CD14-positive monocyte (primary cell): ENCODE results near the gene RLN3. TPM values are rescaled to one million over a fixed set of nuclear protein-coding genes. Genes with fewer than 3 reads are reported as not detected.

ENCODE experiments used
- DNase-seq, 3 donors: peaks; one replicate each; pipeline ENCODE4 v3.0.0-alpha.2; 2011 to 2022
- H2AFZ ChIP-seq: 2 replicates; pipeline ENCODE4 v1.6.0; 2012; ENCODE audit warnings: mild to moderate bottlenecking, low read depth, low read length, inconsistent platforms; ENCODE audit not compliant: insufficient read depth, poor library complexity, severe bottlenecking
- H3K27ac ChIP-seq, 2 donors: 1 replicate in 1 of 2; 2 replicates in 1 of 2; pipeline ENCODE4 v1.5.1; 2012 to 2013; ENCODE audit warnings: low read length in 2 of 2, control low read depth in 1 of 2, inconsistent platforms in 1 of 2, low read depth in 1 of 2, mild to moderate bottlenecking in 1 of 2
- H3K27me3 ChIP-seq, 2 donors: one replicate each; pipeline versions ENCODE4 v1.6.0 to v1.6.1; 2011 to 2013; ENCODE audit warnings: low read length in 2 of 2; ENCODE audit not compliant: control insufficient read depth in 2 of 2, insufficient read depth in 2 of 2
- H3K36me3 ChIP-seq, 2 donors: replicated peaks in 1 of 2; 1 replicate in 1 of 2; 2 replicates in 1 of 2; pipeline versions ENCODE4 v1.5.1 to v1.6.1; 2012 to 2013; ENCODE audit warnings: low read length in 2 of 2, control low read depth in 1 of 2, inconsistent platforms in 1 of 2, mild to moderate bottlenecking in 1 of 2; ENCODE audit not compliant: insufficient read depth in 2 of 2, control insufficient read depth in 1 of 2
- H3K4me1 ChIP-seq, 2 donors: 1 replicate in 1 of 2; 2 replicates in 1 of 2; pipeline versions ENCODE4 v1.5.1 to v1.6.1; 2012 to 2013; ENCODE audit warnings: low read length in 2 of 2, control low read depth in 1 of 2, inconsistent platforms in 1 of 2, mild to moderate bottlenecking in 1 of 2, moderate library complexity in 1 of 2; ENCODE audit not compliant: insufficient read depth in 2 of 2, control insufficient read depth in 1 of 2
- H3K4me2 ChIP-seq: replicated peaks from 2 replicates; pipeline ENCODE3; 2012; ENCODE audit warnings: low read length, moderate library complexity, mild to moderate bottlenecking; ENCODE audit not compliant: poor library complexity, severe bottlenecking; ENCODE audit errors: extremely low read depth
- H3K4me3 ChIP-seq, 3 experiments: fragments of 200-600 bp in 1 of 3; sonication (generic) in 1 of 3; replicated peaks in 1 of 3; 1 replicate in 2 of 3; 2 replicates in 1 of 3; pipeline ENCODE4 v1.5.1; 2011 to 2013; ENCODE audit warnings: low read length in 3 of 3, mild to moderate bottlenecking in 3 of 3, control low read depth in 2 of 3, low read depth in 2 of 3, inconsistent platforms in 1 of 3, moderate library complexity in 1 of 3
- H3K79me2 ChIP-seq: 2 replicates; pipeline ENCODE4 v1.6.0; 2012; ENCODE audit warnings: mild to moderate bottlenecking, control low read depth, inconsistent platforms, low read length, moderate library complexity; ENCODE audit not compliant: insufficient read depth
- H3K9ac ChIP-seq: 2 replicates; pipeline ENCODE4 v1.6.0; 2017; ENCODE audit warnings: low read length, mild to moderate bottlenecking; ENCODE audit not compliant: insufficient read depth, poor library complexity, severe bottlenecking
- H3K9me3 ChIP-seq, 2 donors: replicated peaks in 1 of 2; 1 replicate in 1 of 2; 2 replicates in 1 of 2; pipeline versions ENCODE4 v1.5.1 to v1.6.1; 2012 to 2013; ENCODE audit warnings: low read length in 2 of 2, control low read depth in 1 of 2; ENCODE audit not compliant: control insufficient read depth in 1 of 2, insufficient read depth in 1 of 2
- H4K20me1 ChIP-seq: 2 replicates; pipeline ENCODE4 v1.6.0; 2012; ENCODE audit warnings: mild to moderate bottlenecking, low read length, control low read depth, moderate library complexity; ENCODE audit not compliant: insufficient read depth
- H3K27ac Mint-ChIP-seq, 7 donors: one replicate each; pipeline ENCODE4 v1.8.0; 2020; ENCODE audit warnings: mild to moderate bottlenecking in 7 of 7, mixed read lengths in 7 of 7, moderate library complexity in 6 of 7, inconsistent platforms in 2 of 7
- H3K27me3 Mint-ChIP-seq, 3 donors: one replicate each; pipeline ENCODE4 v1.8.0; 2021 to 2022; ENCODE audit warnings: low read depth in 3 of 3, mild to moderate bottlenecking in 3 of 3, mixed read lengths in 3 of 3, moderate library complexity in 3 of 3, inconsistent platforms in 1 of 3
- H3K36me3 Mint-ChIP-seq, 2 donors: one replicate each; pipeline ENCODE4 v1.8.0; 2020; ENCODE audit warnings: mixed read lengths in 2 of 2, inconsistent platforms in 1 of 2, mild to moderate bottlenecking in 1 of 2
- H3K4me1 Mint-ChIP-seq: one replicate; pipeline ENCODE4 v1.8.0; 2020; ENCODE audit warnings: mild to moderate bottlenecking, mixed read lengths
- H3K4me3 Mint-ChIP-seq, 2 donors: one replicate each; pipeline ENCODE4 v1.8.0; 2020; ENCODE audit warnings: mild to moderate bottlenecking in 2 of 2, mixed read lengths in 2 of 2, moderate library complexity in 1 of 2
- H3K9me3 Mint-ChIP-seq, 7 donors: one replicate each; pipeline ENCODE4 v1.8.0; 2020 to 2022; ENCODE audit warnings: mixed read lengths in 7 of 7, mild to moderate bottlenecking in 6 of 7, moderate library complexity in 6 of 7, inconsistent platforms in 2 of 7
- WGBS: methylation state at CpG from one replicate; pipeline ENCODE4 v1.1.5; 2013; ENCODE audit warnings: missing lambda C conversion rate; ENCODE audit not compliant: insufficient coverage; 5-methylcytosine and 5-hydroxymethylcytosine counted together
- intact Hi-C, 2 donors: fragments of 100-400 bp; cut with micrococcal nuclease; formaldehyde crosslinking; loops; one replicate each; pipeline versions ENCODE4 v1.15.0 to v1.15.1; 2023
- polyA plus RNA-seq, 3 donors: library from polyadenylated mRNA; depleted of rRNA in 1 of 3; unstranded in 2 of 3; stranded (reverse) in 1 of 3; fragments of 300-500 nt in 2 of 3; fragments of >200 nt in 1 of 3; fragmentation: Illumina TruSeq in 2 of 3; gene quantifications; 1 replicate in 2 of 3; 2 replicates in 1 of 3; pipeline ENCODE4 v1.2.3, GENCODE V29; 2012 to 2021
- TF ChIP-seq, protein P1 (sequence below): fragments of 200-600 bp; IDR thresholded peaks from one replicate; pipeline ENCODE4 v1.8.0; 2022; ENCODE audit warnings: antibody characterized with exemption, mild to moderate bottlenecking

Gene RLN3
- polyA plus RNA-seq, 3 donors: not detected

DNA sequence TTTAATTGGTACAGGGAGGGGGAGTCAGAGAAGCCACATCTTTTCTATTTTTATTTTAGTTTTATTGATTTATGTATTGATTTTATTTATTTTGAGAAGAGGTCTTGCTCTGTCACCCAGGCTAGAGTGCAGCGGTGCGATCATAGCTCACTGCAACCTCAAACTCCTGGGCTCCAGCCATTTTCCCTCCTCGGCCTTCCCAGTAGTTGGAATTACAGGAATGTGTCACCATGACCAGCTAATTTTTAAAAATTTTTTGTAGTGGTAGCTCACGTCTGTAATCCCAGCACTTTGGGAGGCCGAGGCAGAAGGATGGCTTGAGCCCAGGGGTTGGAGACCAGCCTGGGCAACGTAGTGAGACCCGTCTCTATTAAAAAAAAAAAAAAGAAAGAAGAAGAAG lies 7.8 kb downstream of the RLN3 start:
- TF ChIP-seq, protein P1, sequence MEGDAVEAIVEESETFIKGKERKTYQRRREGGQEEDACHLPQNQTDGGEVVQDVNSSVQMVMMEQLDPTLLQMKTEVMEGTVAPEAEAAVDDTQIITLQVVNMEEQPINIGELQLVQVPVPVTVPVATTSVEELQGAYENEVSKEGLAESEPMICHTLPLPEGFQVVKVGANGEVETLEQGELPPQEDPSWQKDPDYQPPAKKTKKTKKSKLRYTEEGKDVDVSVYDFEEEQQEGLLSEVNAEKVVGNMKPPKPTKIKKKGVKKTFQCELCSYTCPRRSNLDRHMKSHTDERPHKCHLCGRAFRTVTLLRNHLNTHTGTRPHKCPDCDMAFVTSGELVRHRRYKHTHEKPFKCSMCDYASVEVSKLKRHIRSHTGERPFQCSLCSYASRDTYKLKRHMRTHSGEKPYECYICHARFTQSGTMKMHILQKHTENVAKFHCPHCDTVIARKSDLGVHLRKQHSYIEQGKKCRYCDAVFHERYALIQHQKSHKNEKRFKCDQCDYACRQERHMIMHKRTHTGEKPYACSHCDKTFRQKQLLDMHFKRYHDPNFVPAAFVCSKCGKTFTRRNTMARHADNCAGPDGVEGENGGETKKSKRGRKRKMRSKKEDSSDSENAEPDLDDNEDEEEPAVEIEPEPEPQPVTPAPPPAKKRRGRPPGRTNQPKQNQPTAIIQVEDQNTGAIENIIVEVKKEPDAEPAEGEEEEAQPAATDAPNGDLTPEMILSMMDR: no peak
- intact Hi-C loops: no loop called here
- peaks cover 15% of the 10 kb centered on the region for H3K4me1 Mint-ChIP-seq
- 96% methylated on average over 5 of the region's 7 CpGs for WGBS
- peaks cover 0 to 3% (median 0%) of the 10 kb centered on the region in 3 donors for H3K27me3 Mint-ChIP-seq
- peaks cover 46 to 61% of the 10 kb centered on the region in 2 donors for H3K36me3 Mint-ChIP-seq
- Histone ChIP-seq H3K4me3 (no peak overlapping the region), H3K9ac (no peak overlapping the region), H3K79me2 (peaks cover 32% of the 10 kb centered on the region), H4K20me1 (no peaks in the 10 kb centered on the region), H3K4me1 (peaks cover 13 to 15% of the 10 kb centered on the region in 2 donors), H2AFZ (no peak overlapping the region), H3K4me2 (no peak overlapping the region), H3K27ac (no peak overlapping the region), H3K9me3 (no peaks in the 10 kb centered on the region), H3K27me3 (no peaks in the 10 kb centered on the region), H3K36me3 (peaks cover 39 to 45% of the 10 kb centered on the region in 2 donors)
- H3K9me3 Mint-ChIP-seq: peaks cover 0 to 1% (median 0%) of the 10 kb centered on the region in 7 donors
- no peak overlapping the region for H3K4me3 Mint-ChIP-seq
- DNase-seq: no peak
- H3K27ac Mint-ChIP-seq: no peak overlapping the region

DNA sequence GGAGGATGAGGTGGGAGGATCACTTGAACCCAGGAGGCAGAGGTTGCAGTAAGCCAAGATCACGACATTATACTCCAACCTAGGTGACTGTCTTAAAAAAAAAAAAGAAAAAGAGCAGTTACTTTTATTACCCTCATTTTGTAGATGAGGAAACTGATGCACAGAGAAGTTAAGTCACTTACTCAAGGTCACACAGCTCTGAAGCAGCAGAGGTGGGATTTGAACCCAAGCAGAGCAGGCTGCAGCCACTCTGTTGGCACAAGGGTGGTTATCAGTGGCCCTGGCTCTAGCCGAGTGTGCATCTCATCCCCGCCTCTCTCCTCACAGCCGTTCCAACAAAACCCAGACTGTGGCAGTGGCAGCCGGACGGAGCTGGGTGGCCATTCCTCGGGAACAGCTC lies 11.2 kb downstream of the RLN3 start:
- Histone ChIP-seq H3K27ac (no peak overlapping the region), H3K79me2 (peaks cover 5% of the 10 kb centered on the region), H4K20me1 (no peaks in the 10 kb centered on the region), H2AFZ (no peak overlapping the region), H3K4me2 (no peak overlapping the region), H3K4me1 (peaks cover 0 to 3% of the 10 kb centered on the region in 2 donors), H3K27me3 (no peaks in the 10 kb centered on the region), H3K4me3 (no peak overlapping the region), H3K36me3 (peaks cover 63 to 77% of the 10 kb centered on the region in 2 donors), H3K9ac (no peak overlapping the region), H3K9me3 (no peaks in the 10 kb centered on the region)
- 95% methylated on average over 6 of the region's 7 CpGs for WGBS
- Mint-ChIP-seq H3K27ac (no peak overlapping the region), H3K4me3 (no peak overlapping the region), H3K9me3 (peaks cover 0 to 3% (median 0%) of the 10 kb centered on the region in 7 donors), H3K27me3 (peaks cover 0 to 2% (median 0%) of the 10 kb centered on the region in 3 donors), H3K36me3 (peaks cover 64 to 89% of the 10 kb centered on the region in 2 donors), H3K4me1 (peaks cover 10% of the 10 kb centered on the region)
- TF ChIP-seq, protein P1: no peak
- DNase-seq: no peak
- intact Hi-C loops: no loop called here
